GM18517 (cell line): ENCODE results near the gene FRMPD1.

Experiments
- ATAC-seq: cut with Tn5 transposase; IDR thresholded peaks from one replicate; pipeline ENCODE4 v1.9.1; 2021; ENCODE audit warnings: mild to moderate bottlenecking, moderate library complexity; ENCODE audit not compliant: unreplicated experiment

FRMPD1 gene

DNA sequence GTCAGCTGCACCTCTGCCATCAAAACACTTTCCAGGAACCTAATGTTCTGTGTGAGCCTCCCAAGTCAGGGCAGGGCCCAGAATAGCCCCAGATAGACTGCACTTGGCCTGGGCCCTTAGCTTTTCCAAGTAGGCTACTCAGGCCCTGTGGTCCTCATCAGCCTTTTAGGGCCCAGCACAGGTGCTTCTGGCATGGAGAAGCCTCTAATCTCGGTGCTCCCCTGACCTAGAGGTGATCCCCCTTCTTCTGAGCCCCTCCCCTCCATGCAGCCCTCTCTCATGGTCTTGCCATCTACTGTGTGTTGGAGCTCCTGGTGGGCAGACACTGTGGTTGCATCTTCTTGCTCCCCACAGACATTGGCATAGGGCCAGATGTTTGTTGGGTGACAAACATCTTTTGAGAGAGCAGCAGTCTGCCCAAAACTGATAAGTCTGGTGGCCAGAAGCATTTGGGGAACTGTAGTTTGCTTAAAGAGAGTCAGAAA is 28.1 kb downstream of the FRMPD1 start:
- ATAC-seq, result no peak

DNA sequence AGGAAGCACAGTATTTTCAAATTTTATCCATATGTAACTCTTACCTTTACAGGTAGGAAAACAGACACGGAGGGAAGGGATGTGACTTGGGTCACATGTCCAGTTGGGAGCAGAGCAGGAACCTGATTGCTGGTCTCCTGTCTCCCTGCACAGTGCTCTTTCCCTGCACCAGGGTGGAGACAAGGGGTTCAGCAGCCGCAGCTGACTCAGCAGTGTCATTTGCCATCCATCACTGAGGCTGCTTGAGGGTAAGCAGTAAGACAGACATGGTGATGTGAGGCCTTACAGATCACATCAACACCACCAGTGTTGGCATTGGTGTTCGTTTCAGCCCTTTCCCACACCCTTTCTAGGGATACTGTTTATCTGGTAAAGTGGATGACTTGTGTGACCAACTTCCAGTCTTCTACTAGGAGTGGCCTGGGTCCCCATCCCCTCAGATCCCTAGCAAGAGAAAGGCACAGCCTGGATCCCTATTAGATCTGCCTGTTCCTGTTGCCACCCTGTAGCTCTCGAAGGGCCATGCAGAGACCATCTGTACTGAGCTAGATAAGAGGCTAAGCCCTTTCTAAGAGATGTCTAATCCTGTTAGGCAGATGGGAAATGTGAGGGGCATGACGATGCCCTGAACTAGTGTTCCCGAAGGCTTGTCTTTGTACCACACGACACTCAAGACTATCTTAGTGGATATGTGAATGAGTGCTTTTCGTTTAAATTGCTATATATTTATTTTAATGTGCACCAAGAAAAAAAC is 29.1 kb downstream of the FRMPD1 start:
- no peak for ATAC-seq

DNA sequence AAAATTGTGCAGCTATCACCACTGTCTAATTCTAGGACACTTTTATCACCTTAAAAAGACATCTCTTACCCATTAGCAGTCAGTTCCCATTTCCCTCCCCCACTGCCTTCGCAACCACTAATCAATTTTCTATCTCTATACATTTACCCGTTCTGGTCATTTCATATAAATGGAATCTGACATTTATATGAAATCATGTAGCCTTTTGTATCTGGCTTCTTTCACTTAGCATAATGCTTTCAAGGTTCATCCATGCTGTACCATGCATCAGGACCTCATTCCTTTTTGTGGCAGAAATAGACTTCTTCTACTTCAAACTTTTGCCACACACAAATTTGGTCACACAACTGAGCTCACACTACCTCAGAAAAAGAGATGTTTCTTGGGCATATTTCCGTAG is 32.2 kb downstream of the FRMPD1 start:
- ATAC-seq, result no peak

DNA sequence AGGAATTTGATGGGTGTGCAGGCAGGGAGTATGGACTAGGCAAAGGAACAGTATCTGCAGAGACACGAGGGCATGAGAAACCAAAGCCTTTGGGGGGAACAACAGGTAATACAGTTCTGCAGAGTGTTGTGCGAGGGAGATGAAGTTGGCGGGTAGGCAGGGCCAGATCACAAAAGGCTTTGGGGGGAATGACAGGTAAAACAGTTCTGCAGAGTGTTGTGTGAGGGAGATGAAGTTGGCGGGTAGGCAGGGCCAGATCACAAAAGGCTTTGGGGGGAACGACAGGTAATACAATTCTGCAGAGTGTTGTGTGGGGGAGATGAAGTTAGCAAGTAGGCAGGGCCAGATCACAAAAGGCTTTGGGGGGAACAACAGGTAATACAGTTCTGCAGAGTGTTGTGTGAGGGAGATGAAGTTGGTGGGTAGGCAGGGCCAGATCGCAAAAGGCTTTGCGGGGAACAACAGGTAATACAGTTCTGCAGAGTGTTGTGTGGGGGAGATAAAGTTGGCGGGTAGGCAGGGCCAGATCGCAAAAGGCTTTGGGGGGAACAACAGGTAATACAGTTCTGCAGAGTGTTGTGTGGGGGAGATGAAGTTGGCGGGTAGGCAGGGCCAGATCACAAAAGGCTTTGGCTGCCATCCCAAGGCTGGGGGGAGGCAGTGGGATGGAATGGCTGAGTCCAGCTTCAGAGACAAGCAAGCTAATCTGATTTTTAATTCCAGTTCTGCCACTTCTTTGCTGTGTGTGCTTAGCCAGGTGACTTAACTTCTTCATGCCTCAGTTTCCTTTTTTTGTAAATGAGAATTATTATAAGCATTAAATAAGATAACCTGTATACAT is 33.0 kb downstream of the FRMPD1 start:
- no peak for ATAC-seq

DNA sequence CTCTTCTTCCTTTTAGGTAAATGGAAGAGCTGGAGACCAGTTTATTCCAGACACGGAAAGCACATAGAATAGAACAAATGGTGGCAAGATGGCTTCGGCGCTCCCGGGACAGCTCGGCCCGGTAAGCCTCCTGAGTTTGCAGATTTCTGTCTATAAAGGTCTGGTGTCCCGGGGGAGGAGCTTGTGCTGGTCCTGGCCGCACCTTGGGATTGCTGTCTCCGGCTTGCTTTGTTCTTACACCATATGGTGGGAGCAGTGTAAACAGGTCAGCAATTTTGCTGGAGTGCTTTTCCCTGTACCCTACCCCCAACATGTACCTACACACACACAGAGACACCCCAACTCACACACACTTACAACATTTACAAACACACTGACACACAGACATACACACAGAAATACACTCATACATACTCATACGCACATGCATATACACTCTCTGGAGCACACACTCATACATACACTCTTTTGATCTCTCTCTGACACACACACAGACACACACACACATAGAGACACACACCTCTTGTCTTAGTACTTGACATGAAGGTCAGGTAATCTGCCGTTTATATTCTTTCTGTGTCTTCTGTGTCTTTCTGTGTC is 42.0 kb downstream of the FRMPD1 start:
- no peak for ATAC-seq

DNA sequence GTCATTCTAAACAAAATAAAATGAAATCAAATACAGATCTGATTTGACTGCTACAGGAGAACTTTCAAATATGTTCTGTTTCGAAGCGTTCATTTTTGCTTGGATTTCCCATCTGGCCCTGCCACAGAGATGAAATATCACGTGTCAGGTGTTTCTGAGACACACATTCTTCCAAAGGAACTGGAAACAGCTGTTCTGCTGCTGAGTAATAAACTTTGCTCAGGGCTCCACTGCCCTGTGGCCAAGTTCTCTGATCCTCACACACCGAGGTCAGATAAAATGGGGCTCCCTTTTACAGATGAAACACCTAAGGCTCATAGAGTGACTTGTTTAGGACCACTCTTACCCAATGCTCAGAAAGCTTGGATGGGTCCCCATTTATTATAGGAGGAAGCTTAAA is 42.5 kb downstream of the FRMPD1 start:
- no peak for ATAC-seq

DNA sequence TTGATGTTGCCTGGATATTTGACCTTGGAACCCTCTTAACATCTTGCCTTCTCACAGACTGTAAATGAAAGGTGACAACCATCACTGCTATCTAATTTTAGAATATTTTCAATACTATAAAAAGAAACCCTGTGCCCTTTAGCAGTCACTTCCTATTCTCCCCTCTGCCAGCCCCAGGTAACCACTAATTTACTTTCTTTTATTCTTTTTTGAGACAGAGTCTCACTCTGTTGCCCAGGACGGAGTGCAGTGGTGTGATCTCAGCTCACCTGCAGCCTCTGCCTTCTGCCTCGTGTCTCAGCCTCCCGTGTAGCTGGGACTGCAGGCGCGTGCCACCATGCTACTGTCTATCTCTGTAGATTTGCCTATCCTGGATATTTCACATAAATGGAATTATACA is 43.6 kb downstream of the FRMPD1 start:
- no peak for ATAC-seq

DNA sequence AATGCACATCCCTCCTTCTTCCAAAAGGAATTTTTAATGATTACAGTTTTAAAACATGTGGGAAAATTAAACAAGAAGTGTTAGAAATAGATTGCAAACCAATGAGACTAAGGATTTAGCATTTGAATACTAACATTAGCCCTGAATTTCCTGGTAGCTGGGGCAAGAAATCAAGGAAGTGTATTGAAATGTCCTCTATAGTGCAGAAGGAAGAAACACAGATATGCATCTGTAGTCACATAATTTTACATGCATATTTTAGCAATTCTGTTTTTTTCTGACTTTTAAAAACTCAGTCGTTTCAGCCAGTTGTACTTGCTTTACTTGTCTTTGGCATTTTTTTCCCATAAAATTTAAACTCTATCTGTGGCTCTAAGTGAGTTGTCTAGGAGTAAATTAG is 45.8 kb downstream of the FRMPD1 start:
- ATAC-seq, result no peak

DNA sequence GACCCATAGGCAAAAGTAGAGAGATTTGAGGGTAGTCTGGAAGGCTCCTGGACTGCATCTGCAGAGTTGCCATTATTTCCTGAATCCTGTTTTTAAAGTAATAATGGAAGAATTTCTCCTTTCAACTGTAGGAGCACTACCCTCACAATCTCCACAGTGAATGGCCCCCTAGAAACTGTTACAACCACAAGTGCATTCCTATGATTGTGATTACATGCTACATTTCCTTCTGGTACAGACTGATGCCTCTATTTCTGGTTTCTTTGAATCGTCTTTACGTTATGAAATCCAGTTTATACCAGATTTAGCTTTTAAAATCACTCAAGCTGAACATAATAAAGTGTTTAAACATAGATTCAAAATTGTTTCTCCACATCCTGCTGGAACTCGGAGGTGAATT is 49.4 kb downstream of the FRMPD1 start:
- ATAC-seq, result no peak

DNA sequence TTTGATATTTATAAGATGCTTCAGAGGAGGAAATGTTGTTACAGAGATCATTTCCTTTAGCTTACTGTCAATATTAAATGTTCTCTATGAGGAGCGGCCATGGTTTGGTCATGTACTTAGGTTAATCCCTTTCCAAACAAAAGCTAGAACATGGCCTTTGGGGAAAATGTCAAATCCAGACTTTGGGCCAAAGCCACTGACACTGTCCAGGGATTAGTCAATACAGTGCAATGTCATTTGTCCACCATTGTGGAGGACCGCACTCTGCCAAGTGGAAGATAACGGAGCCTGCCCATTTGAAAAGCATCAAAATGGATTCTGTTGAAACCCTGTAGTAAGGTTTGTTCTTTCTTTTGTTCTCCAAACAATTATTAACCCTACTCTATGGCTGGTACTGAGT is 50.1 kb downstream of the FRMPD1 start:
- ATAC-seq, result no peak

DNA sequence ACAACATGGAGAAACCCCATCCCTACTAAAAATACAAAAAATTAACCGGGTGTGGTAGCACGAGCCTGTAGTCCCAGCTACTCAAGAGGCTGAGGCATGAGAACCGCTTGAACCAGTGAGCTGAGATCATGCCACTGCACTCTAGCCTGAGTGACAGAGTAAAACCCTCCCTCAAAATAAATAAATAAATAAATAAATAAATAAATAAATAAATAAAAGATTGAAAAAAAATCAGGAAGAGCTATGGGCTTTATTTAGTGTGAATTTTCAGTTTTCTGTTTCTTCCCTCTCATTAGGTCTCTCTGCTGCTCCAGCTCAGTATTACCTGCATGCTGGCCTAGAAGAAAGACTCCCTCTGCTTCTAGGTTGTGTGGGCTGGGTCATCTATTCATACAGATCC is 55.0 kb downstream of the FRMPD1 start:
- ATAC-seq, result no peak

DNA sequence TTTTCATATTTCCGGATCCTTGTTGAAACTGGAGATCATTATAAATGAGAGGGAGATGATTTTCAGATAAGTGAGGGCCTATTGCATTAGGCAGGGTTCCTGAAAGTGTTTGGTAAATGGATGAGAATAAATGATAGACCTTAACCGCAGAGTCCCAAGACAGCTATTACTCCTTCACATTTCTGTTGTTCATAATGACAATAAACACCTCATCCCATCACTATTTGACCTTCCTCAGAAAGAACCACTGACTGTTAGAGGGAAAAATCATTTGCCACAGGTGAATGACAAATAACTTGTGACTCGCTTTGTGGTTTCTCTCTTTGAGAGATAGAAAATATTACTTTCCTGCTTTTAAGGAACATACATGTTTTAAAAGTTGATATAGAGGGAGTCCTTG is 55.5 kb downstream of the FRMPD1 start:
- ATAC-seq, result no peak

DNA sequence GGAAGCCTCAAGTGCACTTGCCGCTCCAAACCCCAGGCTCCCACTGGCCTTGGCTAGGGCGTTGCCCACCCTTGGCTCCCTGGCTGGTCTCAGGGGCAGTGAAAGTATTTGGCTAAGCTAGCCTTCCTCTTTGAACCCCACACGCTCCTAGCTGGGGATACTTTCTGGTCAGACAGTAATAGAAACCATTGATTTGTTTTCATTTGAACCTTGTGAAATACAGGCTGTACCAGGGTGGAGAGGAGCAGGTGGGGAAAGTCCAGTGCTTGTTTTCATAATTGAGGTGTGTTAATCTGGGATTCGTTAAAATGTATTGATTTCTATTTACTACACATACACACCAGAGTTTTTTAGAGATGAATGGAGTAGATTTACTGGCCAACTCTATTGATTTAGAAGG is 57.0 kb downstream of the FRMPD1 start:
- no peak for ATAC-seq

DNA sequence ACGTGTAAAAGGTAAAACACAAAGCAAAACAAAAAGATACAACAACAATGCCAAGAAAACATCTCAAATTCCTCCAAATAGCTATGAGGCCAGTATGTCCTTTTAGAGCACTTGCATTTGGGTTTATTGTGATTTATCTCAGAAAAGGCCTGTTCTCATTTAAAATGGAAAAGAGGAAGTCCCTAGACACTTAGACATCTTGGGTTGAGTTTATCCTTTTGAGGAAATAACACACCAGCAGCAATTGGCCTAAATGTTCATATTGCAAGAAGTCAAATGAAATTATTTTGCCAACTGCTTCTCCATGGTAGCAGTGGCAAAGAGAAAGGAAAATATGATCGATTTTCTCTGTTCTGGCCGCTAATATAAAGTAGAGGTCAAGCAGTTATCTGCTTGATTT is 59.3 kb downstream of the FRMPD1 start:
- ATAC-seq, result no peak

DNA sequence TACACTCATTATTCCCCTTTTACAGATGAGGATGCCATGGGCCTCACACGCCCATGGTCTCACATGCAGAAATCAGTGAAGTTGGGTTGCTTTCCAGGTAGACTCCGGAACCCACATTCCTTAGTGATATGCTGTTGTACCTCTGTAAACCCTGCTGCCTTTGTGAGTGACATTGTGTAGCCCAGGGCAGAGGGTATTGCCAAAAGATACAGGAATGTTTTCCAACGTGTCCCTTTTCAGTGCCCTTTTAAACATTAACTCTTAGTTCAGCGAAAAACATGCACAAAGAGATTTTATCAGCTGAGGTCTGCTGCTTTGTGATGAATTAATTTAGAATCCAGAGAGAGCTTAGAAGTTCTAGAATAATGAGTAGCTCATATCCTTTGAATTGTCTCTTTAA is 64.5 kb downstream of the FRMPD1 start:
- no peak for ATAC-seq

DNA sequence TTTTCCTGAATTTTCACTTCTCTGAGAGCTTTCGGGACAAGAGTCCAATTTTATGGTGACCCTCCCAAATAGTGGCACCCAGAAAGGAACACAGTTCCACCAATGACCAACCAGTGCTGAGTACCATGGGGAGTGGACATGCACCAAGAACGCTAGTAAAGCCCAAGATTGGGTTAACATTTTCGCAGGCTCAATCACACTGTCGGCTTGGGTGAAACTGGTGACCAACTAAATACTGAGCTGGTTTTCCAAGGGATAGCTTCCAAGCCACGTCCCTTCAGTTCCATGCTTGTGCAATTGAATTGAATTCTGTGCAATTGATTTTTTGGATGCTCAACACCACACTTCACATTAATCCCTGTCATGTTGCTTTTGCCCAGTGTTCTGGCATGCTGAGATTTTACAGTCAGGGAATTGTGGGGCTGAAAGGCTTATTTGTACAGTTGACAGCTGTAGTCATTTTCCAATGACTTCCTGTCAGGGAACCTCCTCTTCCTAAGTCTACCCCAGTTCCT is 65.3 kb downstream of the FRMPD1 start:
- no peak for ATAC-seq

DNA sequence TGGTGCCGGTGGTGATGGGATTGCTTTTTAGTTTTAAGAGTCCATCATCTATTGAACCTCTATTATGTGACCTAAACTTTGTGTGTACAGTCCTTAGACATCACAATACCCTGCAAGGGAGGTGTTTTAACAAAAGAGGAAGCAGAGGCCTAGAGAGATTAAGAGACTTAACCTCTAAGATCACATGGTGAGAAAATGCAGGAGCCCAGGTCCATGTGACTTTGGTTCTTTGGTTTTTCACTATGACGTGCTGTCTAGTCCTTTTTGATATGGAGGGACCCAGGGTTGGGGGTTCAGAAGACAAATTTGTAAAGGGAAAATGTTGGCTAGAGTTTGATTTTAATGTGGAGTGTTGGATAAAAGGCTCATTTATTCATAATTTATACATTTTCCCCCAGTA is 68.8 kb downstream of the FRMPD1 start:
- ATAC-seq, result no peak

DNA sequence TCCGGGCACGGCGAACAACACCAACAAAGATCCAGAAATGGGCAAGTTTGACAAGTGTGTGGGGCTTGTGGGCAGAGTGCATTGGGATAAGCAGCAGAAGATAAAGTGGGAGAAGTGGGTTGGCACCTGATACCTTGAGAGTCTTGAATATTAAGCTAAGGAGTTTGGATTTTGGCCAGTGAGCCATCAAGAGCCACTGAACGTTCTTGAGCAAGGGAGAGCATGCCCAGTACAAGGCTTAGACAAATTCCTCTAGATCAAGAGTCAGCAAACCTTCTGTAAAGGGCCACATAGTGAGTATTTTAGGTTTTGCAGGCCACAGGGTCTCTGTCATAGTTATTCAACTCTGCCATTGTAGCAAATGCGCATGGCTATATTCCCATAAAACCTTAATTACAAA is 76.3 kb downstream of the FRMPD1 start:
- no peak for ATAC-seq

DNA sequence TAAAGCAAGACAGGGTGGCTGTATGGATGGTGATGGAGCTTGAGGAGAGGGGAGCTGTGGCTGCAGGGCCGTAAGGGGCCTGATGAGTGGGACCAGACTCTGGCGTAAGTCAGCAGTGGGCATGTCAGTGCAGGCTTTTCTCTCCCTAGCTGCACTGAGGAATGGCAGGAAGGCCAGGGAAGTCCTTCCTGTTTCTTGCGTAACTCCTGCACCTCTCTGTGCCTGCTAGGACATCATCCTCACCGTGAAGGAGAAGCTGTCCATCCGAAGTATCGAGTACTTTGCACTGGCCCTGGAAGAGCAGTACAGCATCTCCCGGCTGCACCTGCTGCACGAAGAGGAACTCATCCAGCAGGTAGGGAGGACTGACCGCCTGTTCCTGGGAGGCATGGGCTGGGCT is 78.7 kb downstream of the FRMPD1 start:
- no peak for ATAC-seq

DNA sequence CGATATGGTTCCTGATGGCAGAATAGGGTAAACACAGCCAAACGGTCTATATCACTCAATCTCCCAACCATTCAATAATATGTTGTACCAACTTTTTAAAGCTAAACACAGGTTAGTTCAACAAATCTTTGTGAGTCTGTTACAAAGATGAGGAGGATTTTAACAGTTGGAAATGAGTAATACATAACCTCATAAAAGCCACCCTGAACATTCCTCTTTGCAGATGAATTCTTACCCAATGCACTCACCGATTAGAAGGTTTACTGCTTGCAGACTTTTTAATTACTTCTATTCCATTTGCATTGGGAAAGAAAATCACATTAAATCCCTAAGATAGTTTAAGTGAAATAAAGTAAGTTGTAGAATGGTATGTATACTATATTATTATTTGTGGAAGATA is 79.5 kb downstream of the FRMPD1 start:
- ATAC-seq, result no peak

DNA sequence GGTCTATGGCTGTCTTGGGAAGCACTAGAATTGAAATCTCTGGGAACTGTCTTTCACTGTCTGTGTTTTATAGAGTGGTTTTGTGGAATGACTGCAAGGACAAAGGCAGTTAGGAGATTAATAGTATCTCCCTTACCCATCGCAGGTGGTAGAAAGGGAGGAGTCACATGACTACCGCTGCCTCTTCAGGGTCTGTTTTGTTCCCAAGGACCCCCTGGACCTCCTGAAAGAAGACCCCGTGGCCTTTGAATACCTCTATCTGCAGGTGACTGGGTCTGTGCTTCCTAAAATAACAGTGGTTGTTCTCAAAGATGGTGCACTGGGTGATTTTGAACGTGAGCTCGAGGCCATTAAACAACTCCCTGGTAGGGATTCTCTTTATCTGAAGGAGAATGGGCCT is 80.1 kb downstream of the FRMPD1 start:
- ATAC-seq, result no peak
